Transverse colon (tissue), 4 donors: ENCODE results near the gene INPP5K. TPM values are rescaled to one million over a fixed set of nuclear protein-coding genes. Genes with fewer than 3 reads are reported as not detected.
A peak's percentile ranks its signal among the peaks of the same experiment; 100 is the strongest.

ENCODE experiments used
- DNase-seq: peaks from one replicate; pipeline ENCODE4 v3.0.0-alpha.2; 2019
- H3K27ac ChIP-seq, 4 donors: fragments of 200-600 bp; sonication (generic); 2 replicates each; pipeline ENCODE4 v1.5.1; 2016 to 2018; ENCODE audit warnings: inconsistent platforms in 4 of 4
- H3K27me3 ChIP-seq: fragments of 200-600 bp; sonication (generic); 2 replicates; pipeline ENCODE4 v1.5.1; 2017; ENCODE audit warnings: inconsistent platforms
- H3K36me3 ChIP-seq, 4 donors: fragments of 200-600 bp; sonication (generic); 2 replicates each; pipeline ENCODE4 v1.5.1; 2017 to 2019; ENCODE audit warnings: inconsistent platforms in 4 of 4
- H3K4me1 ChIP-seq, 4 donors: fragments of 200-600 bp; sonication (generic); 2 replicates each; pipeline ENCODE4 v1.5.1; 2017 to 2020; ENCODE audit warnings: inconsistent platforms in 4 of 4
- H3K4me3 ChIP-seq, 4 donors: fragments of 200-600 bp; sonication (generic); 1 replicate in 1 of 4; 2 replicates in 3 of 4; pipeline versions ENCODE4 v1.5.1 to v1.6.1; 2017 to 2019; ENCODE audit warnings: inconsistent platforms in 4 of 4
- H3K9me3 ChIP-seq, 2 donors: fragments of 200-600 bp; sonication (generic); 2 replicates each; pipeline ENCODE4 v1.5.1; 2017 to 2019; ENCODE audit warnings: inconsistent platforms in 2 of 2
- CTCF ChIP-seq, 5 experiments: fragments of 200-600 bp in 3 of 5; fragments of 450-650 bp in 2 of 5; sonication (generic) in 3 of 5; IDR thresholded peaks; 1 replicate in 2 of 5; 2 replicates in 3 of 5; pipeline ENCODE4 v1.5.1; 2016 to 2017; ENCODE audit warnings: antibody characterized with exemption in 5 of 5, inconsistent platforms in 3 of 5, mild to moderate bottlenecking in 2 of 5, moderate library complexity in 1 of 5
- EP300 ChIP-seq: sonication (generic); formaldehyde crosslinking; IDR thresholded peaks from one replicate; pipeline ENCODE4 v1.6.1; 2017; ENCODE audit warnings: antibody characterized with exemption, low read depth
- POLR2A ChIP-seq: fragments of 450-650 bp; IDR thresholded peaks from one replicate; pipeline ENCODE4 v1.6.1; 2016; ENCODE audit warnings: antibody characterized with exemption, mild to moderate bottlenecking, moderate library complexity
- POLR2AphosphoS5 ChIP-seq, 3 donors: sonication (generic); formaldehyde crosslinking; IDR thresholded peaks; one replicate each; pipeline ENCODE4 v1.6.1; 2016; ENCODE audit warnings: antibody characterized with exemption in 3 of 3
- WGBS, 2 donors: methylation state at CpG; one replicate each; pipeline ENCODE4 v1.1.5; 2018; ENCODE audit warnings: low coverage in 1 of 2; 5-methylcytosine and 5-hydroxymethylcytosine counted together
- in situ Hi-C, 4 donors: fragments of 200-750 bp; cut with MboI; loops; one replicate each; pipeline versions ENCODE4 v1.15.0 to v1.15.1; 2017; ENCODE audit warnings: low sequenced_read_pairs in 3 of 4, low pct_ligation_motif_present in 1 of 4, low pct_unique_long_range_greater_than_20kb in 1 of 4
- intact Hi-C: fragments of 100-400 bp; cut with DNase I; formaldehyde crosslinking; loops from one replicate; pipeline ENCODE4 v1.15.1; 2023; ENCODE audit warnings: low total_unique reads
- total RNA-seq, 4 donors: library from RNA; depleted of rRNA; stranded (reverse); fragments of >200 nt; gene quantifications; one replicate each; pipeline ENCODE4 v1.1.0, GENCODE V29; 2016

The INPP5K gene
- total RNA-seq, 4 donors from 2014 or later: 10.9 to 114 (median 81.9) TPM

DNA sequence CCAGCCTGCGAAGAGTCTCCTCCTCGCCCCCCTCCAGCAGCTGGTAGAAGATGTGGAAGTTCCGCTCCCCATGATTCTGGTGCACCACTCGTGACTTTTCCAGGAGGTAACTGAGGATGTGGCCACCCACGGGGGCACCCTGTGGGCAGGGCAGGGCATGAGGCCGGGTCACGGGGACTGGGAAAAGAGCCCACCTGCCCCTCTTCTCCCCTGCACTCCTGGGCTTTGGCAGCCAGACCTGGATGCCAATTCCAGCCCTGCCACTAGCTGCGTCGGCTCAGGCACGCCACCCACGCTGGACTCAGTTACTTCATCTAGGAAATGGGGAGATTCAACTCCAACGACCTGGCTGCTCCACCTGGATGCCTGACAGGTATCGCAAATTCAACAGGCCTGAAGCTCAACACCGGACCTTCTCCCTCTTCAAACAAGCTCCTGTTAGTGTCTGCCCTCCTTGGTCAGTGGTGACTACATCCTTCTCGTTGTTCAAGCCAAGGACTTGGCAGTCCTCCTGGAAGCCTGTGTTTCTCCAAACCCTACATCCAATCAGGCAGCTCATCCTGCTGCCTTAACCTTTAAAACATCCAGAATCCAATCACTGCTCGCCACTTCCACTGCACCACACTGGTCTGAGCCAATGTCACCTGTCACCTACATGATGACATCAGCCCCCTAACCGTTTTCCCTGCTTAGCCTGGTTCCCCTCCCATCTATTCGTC, 35.5 kb downstream of the INPP5K start:
- H3K4me1 ChIP-seq: peaks cover 8 to 27% (median 15%) of the 10 kb centered on the region in 4 donors
- H3K9me3 ChIP-seq: no peaks in the 10 kb centered on the region
- no peak for DNase-seq
- in situ Hi-C loops (no loop called here), intact Hi-C loops (no loop called here)
- 60 to 84% methylated on average over 1 to 18 of the region's 18 CpGs for WGBS, 2 donors
- H3K27me3 ChIP-seq: no peaks in the 10 kb centered on the region
- H3K36me3 ChIP-seq: peaks cover 0 to 36% (median 12%) of the 10 kb centered on the region in 4 donors
- H3K4me3 ChIP-seq: no peak overlapping the region
- TF ChIP-seq CTCF (IDR thresholded peaks at IDR 0.05): no peak
- no peak for TF ChIP-seq POLR2A
- no peak for TF ChIP-seq POLR2AphosphoS5 (IDR thresholded peaks at IDR 0.05)
- TF ChIP-seq EP300: no peak
- H3K27ac ChIP-seq: peak overlapping the region in 1 of 4 donors; percentile 16

DNA sequence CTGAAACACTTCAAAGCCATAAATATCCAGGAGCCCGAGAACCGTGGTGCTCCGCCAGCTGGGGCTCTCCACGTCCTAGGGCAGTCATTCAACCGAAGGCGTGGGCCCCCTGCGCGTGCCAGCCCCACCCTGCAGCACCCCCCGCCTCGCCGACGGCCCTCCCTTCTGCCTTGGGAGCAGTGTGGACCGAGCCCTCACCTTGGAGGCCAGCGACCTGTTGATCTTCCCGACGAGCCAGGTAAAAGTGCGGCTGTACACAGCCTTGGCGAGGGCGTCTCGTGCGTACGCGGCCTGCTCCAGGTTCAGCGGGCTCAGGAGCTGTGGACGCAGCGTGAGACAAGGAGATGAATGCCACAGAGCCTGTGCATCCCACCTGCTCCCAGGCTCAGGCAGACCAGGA, 38.0 kb downstream of the INPP5K start:
- 90% methylated on average over 26 of the region's 26 CpGs; no CpG with 5 or more reads in 1 of the 2 donors for WGBS, 2 donors
- Histone ChIP-seq H3K36me3 (peaks cover 0 to 36% (median 12%) of the 10 kb centered on the region in 4 donors), H3K4me3 (no peak overlapping the region), H3K27ac (no peak overlapping the region), H3K4me1 (peaks cover 0 to 9% (median 4%) of the 10 kb centered on the region in 4 donors), H3K9me3 (no peaks in the 10 kb centered on the region), H3K27me3 (no peaks in the 10 kb centered on the region)
- no peak for DNase-seq
- in situ Hi-C loops: no loop called here
- intact Hi-C loops: no loop called here
- TF ChIP-seq CTCF (IDR thresholded peaks at IDR 0.05) (no peak), POLR2A (no peak), POLR2AphosphoS5 (IDR thresholded peaks at IDR 0.05) (no peak), EP300 (no peak)

- Histone ChIP-seq H3K36me3 (peaks cover 0 to 49% (median 19%) of the 10 kb centered on the region in 4 donors), H3K27ac (no peak overlapping the region), H3K27me3 (no peaks in the 10 kb centered on the region), H3K4me3 (no peak overlapping the region), H3K9me3 (no peaks in the 10 kb centered on the region), H3K4me1 (no peaks in the 10 kb centered on the region)
- TF ChIP-seq POLR2A: no peak
- TF ChIP-seq POLR2AphosphoS5 (IDR thresholded peaks at IDR 0.05): no peak
- no peak for TF ChIP-seq CTCF (IDR thresholded peaks at IDR 0.05)
- TF ChIP-seq EP300: no peak
- in situ Hi-C loops: no loop called here
- WGBS, 2 donors: 94% methylated on average over 15 of the region's 15 CpGs; no CpG with 5 or more reads in 1 of the 2 donors
- no peak for DNase-seq
- intact Hi-C loops: no loop called here
Observed at GRCh38 chr17:1475321-1475854, 41.0 kb downstream of the INPP5K start.

GRCh38 chr17:1474402-1475189, 41.8 kb downstream of the INPP5K start:
- TF ChIP-seq EP300 (no peak), POLR2A (no peak), POLR2AphosphoS5 (IDR thresholded peaks at IDR 0.05) (no peak), CTCF (IDR thresholded peaks at IDR 0.05) (no peak)
- no peak overlapping the region for H3K4me3 ChIP-seq
- H3K27ac ChIP-seq: no peak overlapping the region
- WGBS, 2 donors: 85 to 88% methylated on average over 14 to 31 of the region's 31 CpGs
- H3K9me3 ChIP-seq: no peaks in the 10 kb centered on the region
- in situ Hi-C loops: no loop called here
- no peaks in the 10 kb centered on the region for H3K27me3 ChIP-seq
- peaks cover 0 to 50% (median 23%) of the 10 kb centered on the region in 4 donors for H3K36me3 ChIP-seq
- no peak for DNase-seq
- intact Hi-C loops: no loop called here
- H3K4me1 ChIP-seq: no peaks in the 10 kb centered on the region
